ENCODE measurements around the gene PFN3. TPM values are rescaled to one million over a fixed set of nuclear protein-coding genes. Genes with fewer than 3 reads are reported as not detected.

The PFN3 gene
- polyA plus RNA-seq, 1 of the 3 experiments (the other 2 are of a cell fraction) = not detected

DNA sequence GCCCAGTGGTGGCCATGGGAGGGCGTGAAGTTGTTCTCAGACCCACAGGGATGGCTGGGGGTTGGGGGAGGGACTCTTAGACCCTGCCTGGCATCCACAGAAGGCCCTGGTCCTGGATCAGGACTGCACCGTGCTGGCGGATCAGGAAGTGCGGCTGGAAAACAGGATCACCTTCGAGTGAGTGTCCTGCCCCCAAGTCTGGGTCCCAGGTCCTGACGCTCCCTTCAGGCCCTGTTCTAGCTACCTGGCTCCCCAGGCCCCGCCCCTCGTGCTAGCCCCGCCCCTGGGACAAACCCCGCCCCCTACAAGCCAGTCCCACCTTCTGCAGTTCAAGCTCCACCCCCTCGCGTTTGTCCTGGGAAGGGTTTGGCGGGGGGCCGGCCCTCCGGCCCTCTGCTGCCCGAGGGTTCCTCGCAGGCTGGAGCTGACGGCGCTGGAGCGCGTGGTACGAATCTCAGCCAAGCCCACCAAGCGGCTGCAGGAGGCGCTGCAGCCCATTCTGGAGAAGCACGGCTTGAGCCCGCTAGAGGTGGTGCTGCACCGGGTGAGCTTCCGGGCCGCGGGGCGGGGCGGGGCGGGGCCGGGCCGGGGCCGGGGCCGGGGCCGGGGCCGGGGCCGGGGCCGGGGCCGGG is 29.9 kb downstream of the PFN3 start:
- no peaks in the 10 kb centered on the region for H4K20me1 ChIP-seq (ENCODE audit: insufficient read depth)
- no peaks in the 10 kb centered on the region for H3K9me2 ChIP-seq
- H3K36me3 ChIP-seq (replicated peaks in 1 of 2; ENCODE audit: control insufficient read depth in 1 of 2, insufficient read depth in 2 of 2, low read length in 1 of 2) = no peaks in the 10 kb centered on the region
- no peak overlapping the region; the same call in 1 of the 2 replicates for H3K9ac ChIP-seq
- H3K27ac ChIP-seq (ENCODE audit: low read depth in 2 of 2, low read length in 1 of 2) = no peak overlapping the region
- no peaks in the 10 kb centered on the region for H3K79me2 ChIP-seq (ENCODE audit: insufficient read depth)
- H3K4me2 ChIP-seq = no peak overlapping the region
- peak overlapping the region; percentile 55 to 56; a peak in 3 of 4 replicates for H3K4me3 ChIP-seq (ENCODE audit: low read depth in 2 of 2, low read length in 1 of 2)
- ChIA-PET POLR2A (interaction anchor here (0.8 to 1.1 kb wide), 2 partner anchors 12 to 34 kb away, joined by 3 read pairs; no protein-coding TSS in a partner anchor), CTCF (interaction anchor here (0.6 to 5.9 kb wide), 18 partner anchors 10 to 283 kb away, joined by 3 to 58 read pairs (median 5); partner anchors contain the start of genes FGFR4, GRK6, LMAN2 and SLC34A1)
- TF ChIP-seq TAF1 (IDR thresholded peaks at IDR 0.05; ENCODE audit: borderline replicate concordance, low read depth, low read length) (no peak), RXRA (IDR thresholded peaks at IDR 0.05; ENCODE audit: borderline replicate concordance, low read depth) (no peak), CHD2 (IDR thresholded peaks at IDR 0.05; ENCODE audit: low read length, partially characterized antibody) (peak; percentile 12), MXI1 (IDR thresholded peaks at IDR 0.05; ENCODE audit: low read depth, low read length) (0 out of 2 replicates have a peak, but pooled peaks have one; percentile 38), RAD21 (IDR thresholded peaks at IDR 0.05; ENCODE audit: low read length) (peak; percentile 37; the same call in 1 of the 2 replicates), FOXM1 (IDR thresholded peaks at IDR 0.05; ENCODE audit: low read depth) (no peak), FOXJ3 (CRISPR knock-in tag; IDR thresholded peaks at IDR 0.05) (no peak)
- TF ChIP-seq, protein P1, sequence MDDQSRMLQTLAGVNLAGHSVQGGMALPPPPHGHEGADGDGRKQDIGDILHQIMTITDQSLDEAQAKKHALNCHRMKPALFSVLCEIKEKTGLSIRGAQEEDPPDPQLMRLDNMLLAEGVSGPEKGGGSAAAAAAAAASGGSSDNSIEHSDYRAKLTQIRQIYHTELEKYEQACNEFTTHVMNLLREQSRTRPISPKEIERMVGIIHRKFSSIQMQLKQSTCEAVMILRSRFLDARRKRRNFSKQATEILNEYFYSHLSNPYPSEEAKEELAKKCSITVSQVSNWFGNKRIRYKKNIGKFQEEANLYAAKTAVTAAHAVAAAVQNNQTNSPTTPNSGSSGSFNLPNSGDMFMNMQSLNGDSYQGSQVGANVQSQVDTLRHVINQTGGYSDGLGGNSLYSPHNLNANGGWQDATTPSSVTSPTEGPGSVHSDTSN (IDR thresholded peaks at IDR 0.05) = no peak
- TF ChIP-seq, protein P2, sequence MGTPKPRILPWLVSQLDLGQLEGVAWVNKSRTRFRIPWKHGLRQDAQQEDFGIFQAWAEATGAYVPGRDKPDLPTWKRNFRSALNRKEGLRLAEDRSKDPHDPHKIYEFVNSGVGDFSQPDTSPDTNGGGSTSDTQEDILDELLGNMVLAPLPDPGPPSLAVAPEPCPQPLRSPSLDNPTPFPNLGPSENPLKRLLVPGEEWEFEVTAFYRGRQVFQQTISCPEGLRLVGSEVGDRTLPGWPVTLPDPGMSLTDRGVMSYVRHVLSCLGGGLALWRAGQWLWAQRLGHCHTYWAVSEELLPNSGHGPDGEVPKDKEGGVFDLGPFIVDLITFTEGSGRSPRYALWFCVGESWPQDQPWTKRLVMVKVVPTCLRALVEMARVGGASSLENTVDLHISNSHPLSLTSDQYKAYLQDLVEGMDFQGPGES (IDR thresholded peaks at IDR 0.05; ENCODE audit: low read depth, low read length) = no peak
- TF ChIP-seq, protein P3, sequence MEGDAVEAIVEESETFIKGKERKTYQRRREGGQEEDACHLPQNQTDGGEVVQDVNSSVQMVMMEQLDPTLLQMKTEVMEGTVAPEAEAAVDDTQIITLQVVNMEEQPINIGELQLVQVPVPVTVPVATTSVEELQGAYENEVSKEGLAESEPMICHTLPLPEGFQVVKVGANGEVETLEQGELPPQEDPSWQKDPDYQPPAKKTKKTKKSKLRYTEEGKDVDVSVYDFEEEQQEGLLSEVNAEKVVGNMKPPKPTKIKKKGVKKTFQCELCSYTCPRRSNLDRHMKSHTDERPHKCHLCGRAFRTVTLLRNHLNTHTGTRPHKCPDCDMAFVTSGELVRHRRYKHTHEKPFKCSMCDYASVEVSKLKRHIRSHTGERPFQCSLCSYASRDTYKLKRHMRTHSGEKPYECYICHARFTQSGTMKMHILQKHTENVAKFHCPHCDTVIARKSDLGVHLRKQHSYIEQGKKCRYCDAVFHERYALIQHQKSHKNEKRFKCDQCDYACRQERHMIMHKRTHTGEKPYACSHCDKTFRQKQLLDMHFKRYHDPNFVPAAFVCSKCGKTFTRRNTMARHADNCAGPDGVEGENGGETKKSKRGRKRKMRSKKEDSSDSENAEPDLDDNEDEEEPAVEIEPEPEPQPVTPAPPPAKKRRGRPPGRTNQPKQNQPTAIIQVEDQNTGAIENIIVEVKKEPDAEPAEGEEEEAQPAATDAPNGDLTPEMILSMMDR (IDR thresholded peaks at IDR 0.05) = peak; percentile 49
- TF ChIP-seq, protein P4, sequence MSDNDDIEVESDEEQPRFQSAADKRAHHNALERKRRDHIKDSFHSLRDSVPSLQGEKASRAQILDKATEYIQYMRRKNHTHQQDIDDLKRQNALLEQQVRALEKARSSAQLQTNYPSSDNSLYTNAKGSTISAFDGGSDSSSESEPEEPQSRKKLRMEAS (IDR thresholded peaks at IDR 0.05; ENCODE audit: low read depth) = peak; percentile 93
- TF ChIP-seq, protein P5, sequence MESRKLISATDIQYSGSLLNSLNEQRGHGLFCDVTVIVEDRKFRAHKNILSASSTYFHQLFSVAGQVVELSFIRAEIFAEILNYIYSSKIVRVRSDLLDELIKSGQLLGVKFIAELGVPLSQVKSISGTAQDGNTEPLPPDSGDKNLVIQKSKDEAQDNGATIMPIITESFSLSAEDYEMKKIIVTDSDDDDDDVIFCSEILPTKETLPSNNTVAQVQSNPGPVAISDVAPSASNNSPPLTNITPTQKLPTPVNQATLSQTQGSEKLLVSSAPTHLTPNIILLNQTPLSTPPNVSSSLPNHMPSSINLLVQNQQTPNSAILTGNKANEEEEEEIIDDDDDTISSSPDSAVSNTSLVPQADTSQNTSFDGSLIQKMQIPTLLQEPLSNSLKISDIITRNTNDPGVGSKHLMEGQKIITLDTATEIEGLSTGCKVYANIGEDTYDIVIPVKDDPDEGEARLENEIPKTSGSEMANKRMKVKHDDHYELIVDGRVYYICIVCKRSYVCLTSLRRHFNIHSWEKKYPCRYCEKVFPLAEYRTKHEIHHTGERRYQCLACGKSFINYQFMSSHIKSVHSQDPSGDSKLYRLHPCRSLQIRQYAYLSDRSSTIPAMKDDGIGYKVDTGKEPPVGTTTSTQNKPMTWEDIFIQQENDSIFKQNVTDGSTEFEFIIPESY (IDR thresholded peaks at IDR 0.05; ENCODE audit: borderline replicate concordance, low read depth) = no peak
- TF ChIP-seq, protein P6, sequence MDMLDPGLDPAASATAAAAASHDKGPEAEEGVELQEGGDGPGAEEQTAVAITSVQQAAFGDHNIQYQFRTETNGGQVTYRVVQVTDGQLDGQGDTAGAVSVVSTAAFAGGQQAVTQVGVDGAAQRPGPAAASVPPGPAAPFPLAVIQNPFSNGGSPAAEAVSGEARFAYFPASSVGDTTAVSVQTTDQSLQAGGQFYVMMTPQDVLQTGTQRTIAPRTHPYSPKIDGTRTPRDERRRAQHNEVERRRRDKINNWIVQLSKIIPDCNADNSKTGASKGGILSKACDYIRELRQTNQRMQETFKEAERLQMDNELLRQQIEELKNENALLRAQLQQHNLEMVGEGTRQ (IDR thresholded peaks at IDR 0.05; ENCODE audit: borderline replicate concordance, low read depth, low read length) = no peak
- 28% methylated on average over 10 of the region's 42 CpGs for WGBS (ENCODE audit: low lambda C conversion rate)
- peak; percentile 92 for DNase-seq
- peaks cover 6 to 37% of the 10 kb centered on the region in 2 experiments; a peak in 3 of 4 replicates for H3K4me1 ChIP-seq (ENCODE audit: control insufficient read depth in 1 of 2, insufficient read depth in 2 of 2, low read depth in 1 of 2, low read length in 1 of 2)
- H3F3A ChIP-seq (replicated peaks; ENCODE audit: insufficient read depth) = peaks cover 13% of the 10 kb centered on the region
- H3K9me3 ChIP-seq = no peaks in the 10 kb centered on the region
- no peak overlapping the region for H2AFZ ChIP-seq (ENCODE audit: low read depth)
- no peaks in the 10 kb centered on the region for H3K27me3 ChIP-seq (ENCODE audit: insufficient read depth)
